ENCODE data around the gene SLC27A6.

Gene SLC27A6

GRCh38 chr5:129065721-129066120 is 100.4 kb downstream of the SLC27A6 start:
- DNase-seq = no peak

- no peak for DNase-seq
Observed at GRCh38 chr5:129067745-129068144, 102.5 kb downstream of the SLC27A6 start.

GRCh38 chr5:129069292-129069691 is 104.0 kb downstream of the SLC27A6 start:
- no peak for DNase-seq

- DNase-seq = no peak
Observed at GRCh38 chr5:129073111-129073510, 107.8 kb downstream of the SLC27A6 start.

GRCh38 chr5:129074903-129075302 is 109.6 kb downstream of the SLC27A6 start:
- DNase-seq = no peak

GRCh38 chr5:129077433-129078075 is 112.3 kb downstream of the SLC27A6 start:
- DNase-seq = no peak

- DNase-seq = no peak
Observed at GRCh38 chr5:129078247-129078646, 113.0 kb downstream of the SLC27A6 start.

- DNase-seq = no peak
Observed at GRCh38 chr5:129078660-129079059, 113.4 kb downstream of the SLC27A6 start.

GRCh38 chr5:129079496-129079895 is 114.2 kb downstream of the SLC27A6 start:
- DNase-seq = no peak

GRCh38 chr5:129080766-129081165 is 115.5 kb downstream of the SLC27A6 start:
- no peak for DNase-seq

- DNase-seq = no peak
Observed at GRCh38 chr5:129082225-129083136, 117.2 kb downstream of the SLC27A6 start.

Data from left hindlimb (tissue), 1 donor.